ENCODE results near the gene ABL1. TPM values are rescaled to one million over a fixed set of nuclear protein-coding genes. Genes with fewer than 3 reads are reported as not detected.

Gene ABL1
- total RNA-seq, 1 donor from 2014 or later, result 90.6 TPM

DNA sequence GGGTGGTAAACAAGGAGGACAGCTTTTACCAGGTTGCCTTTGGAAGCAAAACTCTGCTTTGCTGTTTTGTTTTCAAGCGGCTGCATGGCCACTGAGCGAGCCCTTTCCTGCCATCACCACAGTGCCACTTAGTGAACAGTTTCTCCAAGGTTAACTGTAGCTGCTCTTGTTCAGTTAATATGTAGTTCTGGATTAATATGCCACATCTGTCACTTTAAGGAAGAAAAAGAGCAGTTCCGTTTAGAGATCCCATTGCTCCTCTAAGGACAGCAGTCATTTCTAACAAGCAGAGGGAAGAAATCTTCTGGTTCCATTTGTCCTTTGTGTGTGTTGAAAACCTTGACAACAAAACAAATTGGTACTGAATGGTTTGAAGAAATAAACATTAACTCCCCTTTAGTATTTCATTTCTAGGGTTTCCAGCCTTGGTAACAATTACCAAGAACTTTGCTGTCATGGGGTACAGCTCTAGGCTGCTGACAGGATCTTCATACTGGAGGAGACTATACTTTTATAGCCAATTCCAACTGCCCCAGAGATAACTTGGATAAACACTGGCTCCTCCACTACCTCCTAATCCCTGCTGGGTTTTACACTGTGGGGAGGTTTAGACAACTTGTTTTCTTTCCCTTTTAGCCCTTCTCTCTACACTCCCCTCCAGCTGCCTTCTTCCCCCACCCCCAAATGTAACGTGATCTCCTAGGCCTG, 10.3 kb upstream of the ABL1 start:
- no peak for DNase-seq (ENCODE audit: extremely low read depth, low read depth, low spot score)

DNA sequence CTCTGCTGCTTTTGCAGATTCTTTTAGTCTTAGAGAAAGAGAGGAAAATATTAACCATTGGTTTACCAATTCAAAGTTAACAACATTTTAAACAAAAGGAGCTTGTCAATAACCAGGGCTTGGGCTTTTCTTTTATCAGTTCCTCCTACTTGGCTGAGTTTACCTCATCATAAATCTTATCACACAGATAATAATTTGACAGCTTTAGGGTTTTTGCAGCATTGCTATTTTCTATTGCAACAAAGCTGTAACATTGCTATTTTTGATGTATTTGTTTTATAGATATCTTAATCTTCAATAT, 9.8 kb upstream of the ABL1 start:
- DNase-seq (ENCODE audit: extremely low read depth, low read depth, low spot score), result no peak

DNA sequence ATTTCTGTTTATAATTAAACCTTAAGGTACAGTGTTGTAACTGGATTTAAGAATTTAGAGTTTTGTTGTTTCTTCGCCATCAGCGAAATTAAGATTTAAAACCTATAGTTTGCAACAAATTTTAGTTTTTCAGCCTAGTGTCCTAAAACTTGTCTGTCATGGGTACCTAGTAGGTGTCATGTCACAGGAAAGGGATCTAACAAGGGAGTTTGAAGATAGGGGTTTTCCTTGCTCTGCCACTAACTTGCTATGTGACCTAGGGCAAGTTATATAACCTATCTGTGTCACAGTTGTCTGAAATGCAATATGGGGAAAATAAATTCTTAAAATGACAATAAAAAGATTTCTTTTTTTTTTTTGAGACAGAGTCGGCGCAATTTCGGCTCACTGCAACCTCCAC, 9.2 kb upstream of the ABL1 start:
- no peak for DNase-seq (ENCODE audit: extremely low read depth, low read depth, low spot score)

DNA sequence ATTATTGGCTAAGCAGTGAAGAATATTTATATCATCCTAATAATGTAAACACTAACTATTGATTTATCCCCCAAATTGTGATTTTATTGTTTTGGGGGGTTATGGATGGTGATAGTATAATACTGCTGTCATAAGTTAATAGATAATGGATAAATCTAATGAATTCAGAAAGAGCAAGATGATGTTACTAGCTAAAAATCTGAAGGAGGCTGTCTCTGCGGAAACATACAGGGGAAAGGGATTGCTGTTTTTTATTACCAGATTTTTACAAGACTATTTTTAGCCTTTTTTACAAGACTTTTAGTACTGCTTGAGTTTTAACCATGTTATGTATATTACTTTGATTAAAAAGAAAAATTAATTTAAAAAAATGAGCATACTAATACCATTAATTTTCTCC, 5.3 kb upstream of the ABL1 start:
- DNase-seq (ENCODE audit: extremely low read depth, low read depth, low spot score), result no peak

DNA sequence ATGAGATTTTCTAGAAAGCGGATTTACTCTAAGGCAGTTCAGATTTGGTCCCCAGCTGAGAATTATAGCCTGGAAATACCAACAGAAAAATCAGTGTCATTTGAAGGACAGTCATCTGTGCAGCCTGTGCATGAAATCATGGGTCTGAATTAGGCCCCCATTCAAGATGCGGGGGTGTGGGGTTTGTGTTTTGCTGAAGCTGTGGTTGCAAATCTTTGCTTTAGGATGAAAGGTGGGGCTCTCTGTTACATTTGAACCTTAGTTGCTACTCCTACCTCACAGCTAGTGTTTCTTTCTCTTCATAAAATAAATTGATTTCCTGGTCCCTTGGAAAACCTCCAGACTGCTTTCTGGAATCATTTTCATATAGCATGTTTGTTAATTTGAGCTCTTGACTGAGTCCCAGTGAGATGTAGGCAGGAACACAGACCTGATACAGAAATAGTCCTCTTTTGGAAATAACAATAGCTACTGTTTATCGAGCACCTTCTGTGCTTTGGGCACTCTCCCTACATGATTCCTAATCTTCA, 4.8 kb upstream of the ABL1 start:
- no peak for DNase-seq (ENCODE audit: extremely low read depth, low read depth, low spot score)

DNA sequence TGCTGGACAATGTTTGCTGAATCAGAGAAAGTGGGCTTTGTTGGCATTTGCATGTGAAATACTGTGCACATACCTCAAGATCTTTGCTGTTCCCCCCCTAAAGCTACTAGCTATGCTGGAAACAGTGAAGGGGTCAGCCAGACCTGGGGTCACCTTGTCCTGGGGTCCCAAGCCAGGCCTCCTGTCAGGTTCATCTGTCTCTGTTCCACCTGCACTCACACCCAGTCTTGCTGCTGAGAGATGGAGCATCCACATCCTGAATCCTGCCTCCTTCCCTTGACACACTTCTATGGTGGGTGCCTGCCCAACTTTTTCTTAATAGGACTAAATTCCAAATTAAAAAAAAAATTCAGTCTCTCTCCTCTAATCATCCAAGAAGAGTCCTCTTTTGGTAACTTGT, 4.0 kb upstream of the ABL1 start:
- no peak for DNase-seq (ENCODE audit: extremely low read depth, low read depth, low spot score)

DNA sequence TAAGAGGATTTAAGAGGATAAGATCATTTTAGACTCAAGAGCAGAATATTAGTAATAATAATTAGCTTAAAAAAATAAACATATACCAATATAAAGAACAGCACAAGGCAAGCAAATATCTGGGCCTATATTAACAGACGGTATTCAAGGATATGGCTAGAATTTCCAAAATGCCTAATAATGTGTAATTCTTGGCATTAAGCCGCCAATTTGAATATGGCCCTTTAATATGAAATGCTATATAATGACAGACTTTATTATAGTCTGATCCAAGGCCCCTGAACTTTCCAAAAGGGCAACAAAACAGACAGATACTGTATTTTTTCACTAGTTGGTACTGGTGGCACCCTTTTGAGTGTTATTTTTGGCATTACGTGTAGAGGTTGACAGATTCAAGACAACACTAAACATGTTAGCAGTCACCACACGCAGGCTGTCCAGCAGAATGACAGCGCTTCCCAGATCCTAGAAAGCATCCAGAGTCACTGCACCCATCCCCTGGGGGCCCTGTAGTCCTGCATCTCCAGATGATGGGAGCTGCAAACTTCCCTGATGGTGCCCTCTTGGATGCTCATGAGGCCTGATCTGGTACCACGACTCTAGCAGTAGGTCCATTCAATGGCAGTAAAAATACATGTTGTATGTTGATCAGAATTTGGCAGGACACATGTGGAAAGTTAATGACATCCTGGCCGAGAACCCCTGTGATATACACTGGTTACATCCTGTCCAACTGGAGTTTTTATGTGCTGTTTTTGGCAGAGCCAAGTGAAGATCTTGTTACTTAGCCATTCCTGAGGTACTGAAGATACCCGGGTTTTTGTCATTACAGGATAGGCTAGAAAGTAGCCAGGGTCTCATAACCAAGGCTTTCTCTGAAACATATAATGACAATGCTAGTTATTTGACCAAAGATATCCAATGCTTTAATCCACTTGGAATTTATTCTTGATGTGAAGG, 1.7 kb upstream of the ABL1 start:
- no peak for DNase-seq (ENCODE audit: extremely low read depth, low read depth, low spot score)

DNA sequence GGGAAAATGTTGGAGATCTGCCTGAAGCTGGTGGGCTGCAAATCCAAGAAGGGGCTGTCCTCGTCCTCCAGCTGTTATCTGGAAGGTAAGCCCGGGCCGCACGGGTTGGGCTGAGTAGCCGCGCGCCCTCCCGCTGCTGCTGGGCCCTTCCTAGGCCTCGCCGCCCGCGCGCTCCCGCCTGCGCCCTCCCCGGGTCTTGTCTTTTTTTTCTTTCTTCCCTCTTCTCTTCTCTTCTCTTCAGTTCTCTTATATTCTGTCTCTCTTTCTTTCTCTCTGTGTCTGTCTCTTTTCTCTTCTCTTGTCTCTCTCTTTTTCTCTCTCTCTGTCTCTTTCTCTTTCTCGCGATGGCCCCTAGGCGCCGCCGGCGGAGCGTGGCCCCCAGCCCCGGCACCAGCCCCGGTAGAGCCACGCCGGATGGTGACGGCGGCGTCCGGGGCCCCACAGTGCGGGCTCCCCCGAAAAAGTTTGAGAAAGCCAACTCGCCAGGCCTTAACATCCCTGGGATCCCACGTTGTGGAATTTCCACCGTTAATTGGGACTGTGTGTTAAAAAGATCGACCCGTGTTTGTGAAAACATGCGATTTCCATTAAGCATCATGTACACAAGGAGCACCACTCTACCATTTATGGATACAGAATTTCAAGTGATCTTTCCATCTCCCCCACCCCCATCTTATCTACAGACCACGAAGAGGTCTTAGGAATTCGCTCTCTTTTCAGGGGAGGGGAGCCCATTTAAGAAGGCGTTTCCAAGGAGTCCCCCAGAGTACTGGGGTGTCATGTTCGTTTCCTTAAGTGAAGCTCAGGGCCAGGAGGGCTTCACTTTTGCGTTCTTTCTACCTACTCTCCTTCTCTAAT, 616 bp downstream of the ABL1 start:
- DNase-seq (ENCODE audit: extremely low read depth, low read depth, low spot score), result no peak

DNA sequence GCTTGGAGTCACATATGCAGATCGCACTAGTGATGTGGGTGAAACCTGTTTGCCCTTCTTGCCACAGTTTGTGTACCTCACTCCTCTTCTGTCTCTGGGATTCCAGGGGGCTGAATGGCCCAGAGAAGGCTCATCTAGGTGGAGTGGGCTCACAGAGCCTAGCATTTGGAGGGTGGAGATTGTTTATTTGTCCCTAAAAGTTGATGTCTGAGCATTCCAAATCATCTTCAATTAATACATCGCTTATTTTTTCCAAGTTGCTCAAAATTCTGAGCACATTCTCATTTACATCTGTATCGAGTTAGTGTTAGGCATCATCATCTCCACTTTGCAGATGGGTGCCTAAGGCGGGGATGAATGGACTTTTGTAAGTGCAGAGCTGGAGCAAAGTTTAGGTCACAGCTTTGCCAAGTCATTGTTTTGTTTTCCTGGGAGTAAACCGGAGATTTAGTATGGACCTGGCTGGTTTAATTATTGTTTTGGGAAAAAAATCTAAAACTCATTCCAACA, 2.0 kb downstream of the ABL1 start:
- no peak for DNase-seq (ENCODE audit: extremely low read depth, low read depth, low spot score)

DNA sequence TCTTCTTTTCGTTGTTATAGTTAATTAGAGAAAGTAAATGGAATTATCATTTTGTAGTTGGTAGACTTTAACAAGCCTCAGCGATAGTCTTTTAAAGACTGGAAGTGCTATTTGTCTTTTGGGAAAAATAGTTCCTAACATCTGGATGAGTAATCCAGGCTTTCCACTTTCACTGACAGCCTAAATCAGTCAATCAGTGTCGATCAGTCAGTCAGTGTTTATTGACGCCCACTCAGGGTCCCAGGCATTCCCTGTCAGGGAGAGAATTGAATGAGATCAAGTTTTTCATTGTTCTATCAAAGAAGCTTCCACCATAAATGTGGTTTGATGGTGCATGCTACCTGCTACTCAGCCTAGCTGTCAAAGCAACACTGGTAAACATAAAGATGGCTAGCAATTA, 2.6 kb downstream of the ABL1 start:
- DNase-seq (ENCODE audit: extremely low read depth, low read depth, low spot score), result no peak

DNA sequence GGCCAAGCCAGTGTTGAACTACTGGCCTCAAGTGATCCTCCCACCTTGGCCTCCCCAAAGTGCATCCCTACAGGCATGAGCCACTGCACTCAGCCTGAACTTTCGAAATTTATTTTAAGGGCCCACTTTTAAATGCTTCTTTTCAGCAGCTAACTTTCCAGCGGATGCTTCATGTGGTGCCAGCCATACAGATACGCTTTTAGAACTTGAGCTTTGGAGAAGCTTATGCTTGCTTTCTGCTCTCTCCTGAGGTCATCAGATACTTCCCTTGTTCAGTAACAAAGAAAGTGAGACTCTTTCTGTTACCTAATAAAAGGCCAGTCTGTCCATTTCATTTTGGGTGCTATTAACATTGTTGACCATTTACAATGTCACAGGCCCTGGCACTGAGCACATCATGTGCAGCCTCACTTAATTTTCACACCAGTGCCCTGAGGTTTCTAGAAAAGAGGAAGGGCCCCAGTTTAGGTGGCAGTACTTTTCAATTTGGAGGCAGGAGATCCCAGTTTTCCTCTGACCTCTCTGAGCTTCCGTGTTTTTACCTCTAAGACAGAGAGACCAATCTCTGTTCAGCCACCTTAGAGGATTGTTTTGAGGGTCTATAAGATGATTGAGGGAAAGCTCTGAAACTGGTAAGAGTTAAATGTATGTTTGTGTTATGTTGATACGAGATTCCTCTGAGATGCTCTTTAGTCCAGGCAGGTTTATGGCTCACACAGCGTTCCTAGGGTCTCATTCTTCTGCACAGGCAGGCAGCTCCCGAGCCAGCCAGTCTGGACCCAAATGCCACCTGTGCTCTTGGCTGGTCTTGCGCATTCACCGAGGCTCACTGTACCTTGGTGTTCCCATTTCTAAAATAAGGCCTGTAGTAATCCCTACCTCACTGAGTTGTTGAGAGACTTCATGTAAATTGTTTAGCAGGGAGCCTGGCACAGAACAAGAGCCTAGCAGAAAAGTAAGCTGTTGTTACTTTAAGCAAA, 4.4 kb downstream of the ABL1 start:
- no peak for DNase-seq (ENCODE audit: extremely low read depth, low read depth, low spot score)

DNA sequence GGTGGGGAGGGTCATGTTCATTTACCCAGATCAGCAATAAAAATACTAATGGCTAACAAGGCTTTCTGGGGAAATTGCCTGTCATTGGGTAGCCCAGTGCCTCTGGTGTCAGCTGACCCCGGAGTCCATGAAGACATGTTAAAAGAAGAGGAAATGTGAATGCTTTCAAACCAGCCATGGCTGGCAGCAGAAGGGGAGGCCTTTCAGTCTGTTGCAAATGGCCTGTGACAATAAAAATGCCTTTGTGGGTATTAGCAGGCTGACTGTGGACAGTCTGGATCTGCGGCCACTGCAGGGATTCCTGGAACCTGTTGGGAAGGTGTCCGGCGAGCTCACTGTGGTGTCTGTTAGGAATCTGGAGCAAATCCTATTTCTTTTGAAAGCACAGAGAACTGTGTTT, 7.5 kb downstream of the ABL1 start:
- no peak for DNase-seq (ENCODE audit: extremely low read depth, low read depth, low spot score)

DNA sequence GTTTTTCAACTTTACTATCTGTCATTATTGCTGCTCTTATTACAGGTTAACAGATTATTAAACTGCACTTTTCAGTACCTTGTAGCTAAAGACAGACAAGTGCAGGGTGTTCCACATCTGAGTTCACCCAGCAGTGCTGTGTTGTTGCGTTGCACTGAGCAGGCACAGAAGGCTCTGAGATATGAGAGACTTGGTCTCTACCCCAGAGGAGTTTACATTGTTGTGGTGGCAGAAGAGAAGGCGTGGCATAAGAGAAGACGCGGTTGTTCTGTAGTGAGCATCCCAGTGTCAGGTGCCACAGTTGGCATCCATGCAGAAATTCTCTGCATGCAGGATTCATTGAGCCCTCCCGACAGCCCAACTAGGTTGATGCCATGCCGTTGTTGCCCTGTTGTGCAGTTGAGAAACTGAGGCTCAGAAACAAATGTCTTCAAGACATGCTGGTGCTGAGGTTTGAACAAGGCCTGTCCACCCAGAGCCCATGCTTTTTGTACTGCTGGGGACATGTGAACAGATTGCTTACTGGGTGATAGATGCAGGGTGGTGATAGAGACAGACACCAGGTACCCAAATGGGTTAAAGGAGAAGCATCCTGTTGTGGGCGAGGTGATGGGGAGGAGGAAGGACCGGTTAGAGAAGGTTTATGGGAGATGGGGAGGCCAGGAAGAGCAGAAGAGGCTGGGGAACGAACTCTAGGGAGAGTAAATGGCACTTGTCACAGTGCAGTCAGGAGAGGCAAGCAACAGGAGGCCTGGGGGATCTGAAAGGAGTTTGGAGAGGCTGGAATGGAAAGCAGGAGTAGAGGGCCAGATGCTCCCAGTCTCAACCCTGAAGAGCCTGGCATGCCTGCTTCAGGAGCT, 8.2 kb downstream of the ABL1 start:
- no peak for DNase-seq (ENCODE audit: extremely low read depth, low read depth, low spot score)

DNA sequence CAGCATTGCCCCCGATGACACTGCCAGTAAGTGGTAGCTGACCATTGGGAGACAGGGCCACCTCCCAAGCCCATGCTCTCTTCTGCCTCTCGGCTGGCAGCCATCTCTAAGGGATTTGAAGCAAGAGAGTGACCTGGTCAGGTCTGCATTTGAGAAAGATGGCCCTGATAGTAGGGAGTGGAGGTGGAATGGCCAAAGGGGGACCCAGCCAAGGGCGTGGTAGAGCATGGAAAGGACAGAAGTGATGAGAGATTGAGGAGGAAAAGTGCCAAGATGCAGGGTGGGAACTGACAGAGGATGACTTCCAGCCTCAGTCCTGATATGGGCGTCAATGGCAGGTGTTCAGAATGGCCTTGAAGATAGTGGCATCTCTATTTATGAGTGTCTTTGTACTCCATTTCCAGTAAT, 9.0 kb downstream of the ABL1 start:
- DNase-seq (ENCODE audit: extremely low read depth, low read depth, low spot score), result no peak

DNA sequence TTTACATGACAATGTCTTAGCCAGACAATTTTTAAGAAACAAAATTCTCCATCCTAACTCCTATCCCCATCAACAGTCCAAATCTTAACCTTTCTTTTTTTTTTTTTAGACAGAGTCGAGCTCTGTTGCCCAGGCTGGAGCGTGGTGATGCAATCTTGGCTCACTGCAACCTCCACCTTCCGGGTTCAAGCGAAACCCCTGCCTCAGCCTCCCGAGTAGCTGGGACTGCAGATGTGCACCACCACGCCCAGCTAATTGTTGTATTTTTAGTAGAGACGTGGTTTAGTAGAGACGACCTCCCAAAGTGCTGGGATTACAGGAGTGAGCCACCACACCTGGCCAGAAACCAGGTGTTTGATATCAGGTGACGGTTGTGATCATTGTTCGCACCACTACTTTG, 10.2 kb downstream of the ABL1 start:
- no peak for DNase-seq (ENCODE audit: extremely low read depth, low read depth, low spot score)

DNA sequence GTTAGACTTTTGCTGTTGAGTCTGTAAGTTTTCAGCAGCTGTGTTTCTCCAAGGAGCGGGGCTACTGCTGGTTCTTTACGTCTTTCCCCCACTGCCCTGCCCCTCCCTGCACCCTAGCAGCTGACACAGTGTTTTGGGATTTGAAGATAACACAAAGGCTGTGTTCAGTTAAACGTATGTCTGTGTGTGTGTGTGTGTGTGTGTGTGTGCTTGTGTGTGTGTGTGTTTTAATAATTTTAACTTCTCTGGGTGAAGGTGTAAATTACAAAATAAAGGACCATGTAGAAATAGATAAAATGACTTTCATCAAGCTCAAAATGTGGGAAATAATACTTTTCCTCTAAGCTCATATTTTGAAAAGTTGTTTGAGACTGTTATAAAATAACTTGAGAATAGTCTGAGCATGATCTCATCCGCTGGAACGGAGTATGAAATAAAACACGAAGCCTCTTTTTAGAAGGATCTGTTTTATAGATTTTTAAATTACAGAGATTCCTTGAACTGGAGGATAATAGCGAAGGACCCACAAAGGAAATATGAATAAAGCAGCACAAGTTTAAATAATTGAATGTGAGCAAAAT, 10.9 kb downstream of the ABL1 start:
- no peak for DNase-seq (ENCODE audit: extremely low read depth, low read depth, low spot score)

DNA sequence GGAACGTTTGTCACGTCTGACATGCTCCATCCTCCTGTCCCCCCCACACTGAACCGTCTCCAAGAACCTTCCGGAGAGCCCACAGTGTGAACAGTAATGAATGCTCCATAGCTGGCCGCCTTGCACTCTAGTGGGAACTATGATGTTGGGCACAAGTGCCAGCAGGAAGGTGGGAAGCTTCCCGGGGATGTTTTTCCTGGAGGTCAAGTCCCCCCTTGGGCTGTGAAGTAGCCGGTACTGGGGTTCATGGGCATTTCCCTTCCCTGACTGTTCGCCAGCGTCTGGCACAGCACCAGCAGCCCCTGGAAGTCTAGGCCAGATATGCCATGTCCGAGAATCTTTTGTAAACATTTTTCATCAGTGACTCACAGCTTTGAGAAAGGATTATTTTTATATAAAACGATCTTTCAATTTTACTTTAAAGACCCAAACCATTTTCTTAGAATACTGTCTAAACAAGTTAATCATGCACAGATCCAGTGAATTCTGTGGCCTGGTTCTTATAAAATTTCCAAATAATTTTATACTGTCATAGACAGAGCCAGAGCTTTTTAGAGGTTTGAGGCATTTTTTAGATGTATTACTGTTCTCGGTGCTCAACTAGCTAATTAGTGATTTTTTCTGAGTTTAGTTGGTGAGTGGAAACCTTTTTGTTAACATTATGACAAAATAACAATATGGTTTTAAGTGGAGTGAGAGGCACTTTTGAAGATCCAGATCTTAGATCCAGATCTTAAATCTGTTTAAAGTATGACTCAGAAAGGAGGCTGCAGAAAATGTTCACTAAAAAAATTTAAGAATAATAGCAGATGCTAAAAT, 11.6 kb downstream of the ABL1 start:
- DNase-seq (ENCODE audit: extremely low read depth, low read depth, low spot score), result no peak

All from glomerular endothelial cell (primary cell).